SU-DHL-6 (cell line): ENCODE data around the gene EPC1.

Source experiments
- H2AFZ ChIP-seq: fragments of 200-600 bp; sonication (generic); 2 replicates; pipeline ENCODE4 v1.6.1; 2014; ENCODE audit warnings: low read depth, mild to moderate bottlenecking, moderate library complexity, mixed read lengths, antibody characterized with exemption, low read length; ENCODE audit not compliant: severe bottlenecking
- H3F3A ChIP-seq: fragments of 200-600 bp; shearing (Covaris generic); 2 replicates; pipeline ENCODE4 v1.6.0; 2016; ENCODE audit warnings: antibody characterized with exemption, mild to moderate bottlenecking; ENCODE audit not compliant: insufficient read depth
- H3K27ac ChIP-seq: fragments of 200-600 bp; sonication (generic); 2 replicates; pipeline ENCODE4 v1.5.1; 2016; ENCODE audit warnings: low read depth, mild to moderate bottlenecking, low read length, moderate library complexity, mixed read lengths
- H3K27me3 ChIP-seq: fragments of 200-600 bp; sonication (generic), shearing (Covaris generic); 2 replicates; pipeline ENCODE4 v1.6.0; 2014; ENCODE audit warnings: mild to moderate bottlenecking, low read length
- H3K36me3 ChIP-seq: fragments of 200-600 bp; sonication (generic); 2 replicates; pipeline ENCODE4 v1.6.1; 2014; ENCODE audit warnings: mild to moderate bottlenecking, low read length, mixed read lengths
- H3K4me2 ChIP-seq: fragments of 300-600, 200-600 bp; shearing (Covaris generic), sonication (generic); 2 replicates; pipeline ENCODE4 v1.6.0; 2014; ENCODE audit warnings: low read length, low read depth, mild to moderate bottlenecking; ENCODE audit not compliant: poor library complexity, severe bottlenecking
- H3K4me3 ChIP-seq: fragments of 200-600 bp; sonication (generic); 2 replicates; pipeline ENCODE4 v1.5.1; 2014; ENCODE audit warnings: antibody characterized with exemption, low read length, mild to moderate bottlenecking, mixed read lengths; ENCODE audit not compliant: insufficient read depth, poor library complexity, severe bottlenecking
- H3K79me2 ChIP-seq: fragments of 200-600 bp; sonication (generic); 2 replicates; pipeline ENCODE4 v1.6.1; 2014; ENCODE audit warnings: mild to moderate bottlenecking, low read length, moderate library complexity; ENCODE audit not compliant: insufficient read depth
- H3K9ac ChIP-seq: fragments of 200-600 bp; sonication (generic); 2 replicates; pipeline ENCODE4 v1.7.0; 2014; ENCODE audit warnings: mild to moderate bottlenecking, low read length
- H3K9me2 ChIP-seq: fragments of 200-600 bp; sonication (generic); replicated peaks from 2 replicates; pipeline ENCODE4 v1.6.1; 2014; ENCODE audit warnings: low read length; ENCODE audit not compliant: insufficient read depth
- H3K9me3 ChIP-seq: fragments of 200-600 bp; sonication (generic); 2 replicates; pipeline ENCODE4 v1.6.1; 2014; ENCODE audit warnings: low read length, mixed read lengths; ENCODE audit not compliant: insufficient read depth
- H4K20me1 ChIP-seq: fragments of 200-600 bp; sonication (generic); 2 replicates; pipeline ENCODE4 v1.6.1; 2014; ENCODE audit warnings: low read depth, mild to moderate bottlenecking, antibody characterized with exemption, low read length, moderate library complexity, mixed read lengths
- EZH2phosphoT487 ChIP-seq: fragments of 200-600 bp; sonication (generic), shearing (Covaris generic); conservative IDR thresholded peaks from 2 replicates; pipeline ENCODE4 v1.6.1; 2018; ENCODE audit warnings: mild to moderate bottlenecking, antibody characterized with exemption, low read length, moderate library complexity, mixed read lengths
- TF ChIP-seq, protein P1 (sequence below): fragments of 200-600 bp; sonication (generic); IDR thresholded peaks from one replicate; pipeline ENCODE4 v1.5.1; 2017; ENCODE audit warnings: antibody characterized with exemption, mild to moderate bottlenecking, low read length, moderate library complexity; ENCODE audit not compliant: insufficient read depth, poor library complexity, severe bottlenecking

Gene EPC1

DNA sequence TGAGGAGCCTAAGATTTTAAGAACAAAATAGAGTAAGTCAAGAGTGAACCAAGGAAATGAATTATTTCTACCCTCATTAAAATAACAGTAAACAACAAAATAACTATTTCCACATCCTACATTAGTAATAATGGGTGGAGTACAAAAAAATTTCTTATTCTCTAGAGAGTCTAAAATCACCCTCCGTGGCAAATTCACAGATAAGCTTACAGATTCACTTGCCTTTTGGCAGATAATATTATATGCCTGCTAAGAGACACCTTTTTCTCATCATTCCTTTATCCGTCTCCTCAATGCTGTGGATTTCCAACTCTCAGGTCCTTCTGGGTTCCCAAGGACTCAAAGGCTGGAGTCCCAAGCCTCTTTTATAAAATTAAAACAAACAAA is 2.2 kb upstream of the EPC1 start:
- Histone ChIP-seq H3K79me2 (peaks cover 42% of the 10 kb centered on the region), H4K20me1 (peaks cover 6% of the 10 kb centered on the region; the same call in 1 of the 2 replicates), H3K9me2 (no peaks in the 10 kb centered on the region), H3K4me2 (peak overlapping the region; percentile 81), H3K9ac (no peak overlapping the region; the same call in 1 of the 2 replicates), H3K36me3 (peaks cover 1% of the 10 kb centered on the region; the same call in 1 of the 2 replicates), H3K4me3 (no peak overlapping the region), H3K9me3 (no peaks in the 10 kb centered on the region), H3K27ac (peak overlapping the region; percentile 25; the same call in 1 of the 2 replicates), H3F3A (peaks cover 10% of the 10 kb centered on the region), H3K27me3 (no peaks in the 10 kb centered on the region), H2AFZ (no peak overlapping the region)
- no peak for TF ChIP-seq EZH2phosphoT487
- TF ChIP-seq, protein P1, sequence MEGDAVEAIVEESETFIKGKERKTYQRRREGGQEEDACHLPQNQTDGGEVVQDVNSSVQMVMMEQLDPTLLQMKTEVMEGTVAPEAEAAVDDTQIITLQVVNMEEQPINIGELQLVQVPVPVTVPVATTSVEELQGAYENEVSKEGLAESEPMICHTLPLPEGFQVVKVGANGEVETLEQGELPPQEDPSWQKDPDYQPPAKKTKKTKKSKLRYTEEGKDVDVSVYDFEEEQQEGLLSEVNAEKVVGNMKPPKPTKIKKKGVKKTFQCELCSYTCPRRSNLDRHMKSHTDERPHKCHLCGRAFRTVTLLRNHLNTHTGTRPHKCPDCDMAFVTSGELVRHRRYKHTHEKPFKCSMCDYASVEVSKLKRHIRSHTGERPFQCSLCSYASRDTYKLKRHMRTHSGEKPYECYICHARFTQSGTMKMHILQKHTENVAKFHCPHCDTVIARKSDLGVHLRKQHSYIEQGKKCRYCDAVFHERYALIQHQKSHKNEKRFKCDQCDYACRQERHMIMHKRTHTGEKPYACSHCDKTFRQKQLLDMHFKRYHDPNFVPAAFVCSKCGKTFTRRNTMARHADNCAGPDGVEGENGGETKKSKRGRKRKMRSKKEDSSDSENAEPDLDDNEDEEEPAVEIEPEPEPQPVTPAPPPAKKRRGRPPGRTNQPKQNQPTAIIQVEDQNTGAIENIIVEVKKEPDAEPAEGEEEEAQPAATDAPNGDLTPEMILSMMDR, result no peak

DNA sequence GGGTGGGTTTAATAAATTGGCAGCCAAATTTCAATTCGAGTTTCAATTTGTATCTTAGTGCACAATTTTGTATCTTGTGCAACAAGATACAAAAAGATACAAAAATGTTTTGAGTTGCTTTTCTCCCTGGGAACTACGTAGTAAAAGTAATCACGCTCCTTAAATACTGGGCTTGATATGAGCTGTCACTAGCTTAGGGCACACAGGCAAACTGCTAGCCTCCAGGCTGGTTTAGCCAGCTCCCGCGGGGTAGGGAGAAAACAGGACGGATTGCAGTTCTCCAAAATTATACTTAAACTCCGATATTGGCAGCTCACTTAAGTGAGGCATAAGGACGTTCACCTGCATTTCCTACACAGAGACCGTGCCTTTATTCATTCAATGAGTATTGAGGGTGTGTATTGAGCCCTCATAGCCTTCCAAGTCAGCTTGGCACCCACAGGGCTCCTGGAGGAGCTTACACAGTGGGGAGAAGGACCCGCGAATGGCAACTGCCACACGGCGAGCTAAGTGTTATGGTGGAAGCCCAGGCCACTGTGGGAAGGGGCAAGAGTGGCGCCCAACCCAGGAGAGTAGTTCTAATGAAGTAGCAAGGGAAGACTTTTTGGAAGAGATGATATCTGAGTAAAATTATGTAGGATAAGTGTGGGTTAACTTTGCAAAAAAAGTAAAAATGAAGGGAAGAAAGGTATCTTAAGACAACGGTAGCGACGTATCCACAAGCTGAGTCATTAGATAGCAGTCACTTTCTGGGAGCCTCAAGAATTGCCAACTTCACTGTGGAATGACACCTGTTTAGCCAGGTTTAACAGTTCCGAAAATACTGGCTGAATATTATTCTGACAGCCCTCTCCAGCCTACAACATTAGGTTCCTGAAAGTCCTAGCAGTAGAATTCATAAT is 1.6 kb upstream of the EPC1 start:
- peak overlapping the region; percentile 100 for H3K9ac ChIP-seq
- H3K79me2 ChIP-seq, result peaks cover 46% of the 10 kb centered on the region

DNA sequence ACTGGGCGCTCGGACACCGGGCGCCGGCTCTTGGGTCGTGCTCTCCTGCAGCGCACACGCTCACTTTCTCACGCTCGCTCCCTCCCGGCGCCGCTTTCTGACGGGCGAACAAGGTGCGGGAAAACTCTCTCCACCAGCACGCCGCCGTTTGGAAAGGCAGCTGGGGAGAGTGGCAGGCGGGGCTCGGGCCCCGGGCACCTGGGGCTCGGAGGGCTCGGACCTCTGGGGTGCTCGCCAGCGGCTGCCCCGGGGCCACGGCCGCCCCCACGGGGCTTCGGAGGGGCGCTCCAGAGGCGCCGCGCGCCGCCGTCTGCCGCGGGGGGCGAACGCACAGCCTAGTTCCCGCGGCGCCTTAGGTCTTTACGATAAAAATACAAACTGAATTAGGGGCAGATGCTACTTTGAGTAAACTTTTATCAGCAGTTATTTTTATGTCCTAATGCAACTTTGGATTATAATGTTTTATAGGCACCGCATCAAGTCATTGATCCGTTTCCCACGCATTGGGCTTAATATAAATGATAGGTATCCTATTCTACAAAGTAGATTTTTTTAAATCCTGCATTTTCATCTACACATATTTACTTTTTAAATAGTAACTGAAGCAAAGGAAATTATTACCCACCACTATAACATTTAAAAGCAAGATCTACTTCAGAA is 535 bp upstream of the EPC1 start:
- Histone ChIP-seq H3K4me3 (peak overlapping the region; percentile 73), H3K9me2 (no peaks in the 10 kb centered on the region), H3K79me2 (peaks cover 52% of the 10 kb centered on the region), H3K36me3 (peaks cover 8% of the 10 kb centered on the region; the same call in 1 of the 2 replicates), H3K27ac (peak overlapping the region; percentile 93), H4K20me1 (no peaks in the 10 kb centered on the region), H3F3A (peaks cover 10% of the 10 kb centered on the region), H3K4me2 (peak overlapping the region; percentile 81), H3K9ac (peak overlapping the region; percentile 100), H3K27me3 (no peaks in the 10 kb centered on the region), H2AFZ (peak overlapping the region; percentile 82), H3K9me3 (no peaks in the 10 kb centered on the region)
- TF ChIP-seq EZH2phosphoT487, result no peak
- TF ChIP-seq, protein P1, result no peak

More for the DNA sequence above, 1.6 kb upstream of the EPC1 start:
- no peak overlapping the region for H2AFZ ChIP-seq
- peaks cover 10% of the 10 kb centered on the region for H3F3A ChIP-seq
- H3K27ac ChIP-seq, result peak overlapping the region; percentile 25
- peaks cover 7% of the 10 kb centered on the region; the same call in 1 of the 2 replicates for H3K36me3 ChIP-seq
- no peaks in the 10 kb centered on the region for H3K27me3 ChIP-seq
- no peak for TF ChIP-seq EZH2phosphoT487
- H4K20me1 ChIP-seq, result peaks cover 4% of the 10 kb centered on the region; the same call in 1 of the 2 replicates
- no peaks in the 10 kb centered on the region for H3K9me3 ChIP-seq
- no peaks in the 10 kb centered on the region for H3K9me2 ChIP-seq
- peak overlapping the region; percentile 81 for H3K4me2 ChIP-seq
- peak overlapping the region; percentile 73 for H3K4me3 ChIP-seq
